Measurements from ENCODE around the gene SERF1B. TPM values are rescaled to one million over a fixed set of nuclear protein-coding genes. Genes with fewer than 3 reads are reported as not detected.
"Not testable (repeated sequence)": the region's sequence is repeated elsewhere in the genome, so short reads cannot be mapped to it uniquely, and the experiment has no call there.

The SERF1B gene
- total RNA-seq: 24.3 TPM

DNA sequence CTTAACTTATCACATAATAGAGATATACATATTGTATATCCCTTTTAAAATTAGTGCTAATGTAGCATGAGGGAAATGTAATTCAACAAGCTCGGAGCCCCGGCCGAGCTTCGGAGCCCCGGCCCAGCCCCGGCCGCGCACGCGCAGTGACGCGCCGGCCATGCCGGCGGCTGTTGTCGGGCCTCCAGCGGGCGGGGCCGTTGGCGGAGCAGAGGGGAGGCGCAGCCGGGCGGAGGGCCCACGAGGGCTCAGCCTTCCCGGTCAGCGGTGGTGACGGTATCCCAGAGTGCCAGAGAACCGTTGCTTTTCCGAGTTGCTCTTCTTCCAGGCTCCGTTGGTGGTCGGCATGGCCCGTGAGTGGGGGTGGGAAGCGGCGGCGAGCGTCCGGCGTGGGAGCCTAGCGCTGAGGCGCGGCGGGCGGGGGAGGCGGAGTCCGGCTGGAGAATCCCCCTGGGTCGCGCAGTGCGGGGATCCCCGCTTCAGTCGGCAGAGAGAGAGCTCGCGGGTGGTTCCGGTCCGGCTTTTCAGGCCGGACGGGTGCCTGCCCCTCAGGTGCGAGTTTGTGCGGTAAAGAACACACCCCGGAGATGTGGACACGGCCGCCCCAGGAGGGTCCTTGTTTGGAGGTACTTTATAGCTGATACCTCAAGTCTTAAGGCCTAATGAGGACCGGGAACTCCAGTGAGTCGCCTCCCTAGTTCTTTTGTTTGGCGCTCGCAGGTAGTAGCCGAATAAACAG is at the start of gene SERF1B:
Gene SERF1B (plus strand): TSS at position 146 of the 739 bp plus-strand sequence. CDS start 201 bp downstream, at position 347.
- not testable (repeated sequence) for DNase-seq

DNA sequence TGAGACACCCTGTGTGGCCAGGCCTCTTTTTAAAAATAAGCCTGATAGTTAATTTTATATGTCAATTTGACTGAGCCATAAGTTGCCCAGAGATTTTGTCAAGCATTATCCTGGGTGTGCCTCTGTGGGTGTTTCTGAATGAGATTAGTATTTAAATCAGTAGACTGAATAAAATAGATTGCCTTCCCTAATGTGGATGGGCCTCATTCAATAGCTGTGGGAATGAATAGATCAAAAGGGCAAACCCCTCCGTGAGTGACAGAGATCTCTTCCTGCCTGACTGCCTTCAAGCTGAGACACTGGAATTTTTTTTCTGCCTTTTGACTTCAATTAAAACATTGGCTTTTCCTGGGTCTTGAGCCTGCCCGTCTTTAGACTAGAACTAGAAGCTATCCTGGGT is 33.3 kb upstream of the SERF1B start:
- DNase-seq: not testable (repeated sequence)

DNA sequence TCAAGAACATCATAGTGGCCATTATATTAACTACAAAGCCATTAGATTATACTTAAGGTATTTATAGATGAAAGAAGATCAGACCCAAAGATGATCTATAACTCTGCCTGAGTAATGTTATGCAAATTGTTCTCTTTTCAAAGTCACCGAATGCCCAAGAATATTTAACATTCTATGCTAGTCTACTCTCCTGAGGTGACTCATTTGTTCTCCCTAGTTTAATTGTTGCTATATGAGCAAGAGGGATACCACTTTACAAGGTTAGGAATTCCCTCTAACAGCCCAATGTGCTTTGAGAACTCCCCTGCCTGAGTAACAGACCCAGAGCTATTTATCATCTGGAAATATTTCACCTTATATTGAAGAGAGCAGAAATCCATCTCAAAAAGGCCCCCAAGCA is 29.5 kb upstream of the SERF1B start:
- not testable (repeated sequence) for DNase-seq

DNA sequence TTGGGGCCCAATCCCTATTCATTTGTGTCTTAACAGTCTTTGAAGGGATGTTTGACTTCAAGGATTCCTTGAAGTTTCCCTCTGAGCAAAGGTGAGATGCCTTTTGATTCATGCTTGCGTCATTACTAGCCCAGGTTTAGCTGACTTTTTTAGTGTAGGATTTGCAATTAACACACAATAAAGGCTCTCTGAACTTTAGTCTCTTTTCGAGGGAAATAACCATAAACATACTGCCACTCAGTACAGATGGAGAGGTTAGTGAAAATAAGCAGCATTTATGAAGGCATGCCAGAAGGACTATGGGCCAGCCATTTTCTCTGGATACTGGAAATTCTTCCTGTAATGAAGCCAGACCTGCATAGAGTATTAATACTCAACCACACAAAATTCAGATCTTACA is 4.4 kb upstream of the SERF1B start:
- not testable (repeated sequence) for DNase-seq

DNA sequence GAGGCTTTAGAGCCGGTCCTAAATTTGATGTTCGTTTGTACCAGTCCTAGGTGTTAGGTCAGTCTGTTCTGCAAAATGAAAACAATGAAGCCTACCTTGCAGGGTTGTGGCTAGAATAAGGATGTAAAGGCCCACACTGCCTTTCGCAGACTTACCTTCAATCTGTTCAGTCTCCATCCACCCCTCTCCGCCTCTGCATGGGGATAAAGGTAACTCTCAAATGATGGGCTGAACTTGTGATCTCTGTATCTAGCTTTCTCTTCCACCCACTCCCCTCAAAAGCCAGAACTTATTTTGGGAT is 744 bp downstream of the SERF1B start:
- DNase-seq: not testable (repeated sequence)

DNA sequence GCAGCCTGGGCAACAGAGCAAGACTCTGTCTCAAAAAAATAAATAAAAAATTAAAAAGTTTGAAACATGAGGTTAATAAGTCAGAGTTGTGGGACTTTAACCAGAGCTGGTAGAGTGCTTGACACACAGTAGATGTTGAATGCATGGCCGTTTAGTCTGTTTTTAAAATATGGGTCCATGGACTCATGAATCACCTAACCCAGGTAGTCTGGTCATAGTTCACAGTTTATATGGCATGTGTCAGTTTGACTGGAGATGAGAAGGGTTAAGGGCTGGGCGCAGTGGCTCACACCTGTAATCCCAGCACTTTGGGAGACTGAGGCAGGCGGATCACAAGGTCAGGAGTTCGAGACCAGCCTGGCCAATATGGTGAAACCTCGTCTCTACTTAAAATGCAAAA is 6.2 kb downstream of the SERF1B start:
- DNase-seq: not testable (repeated sequence)

DNA sequence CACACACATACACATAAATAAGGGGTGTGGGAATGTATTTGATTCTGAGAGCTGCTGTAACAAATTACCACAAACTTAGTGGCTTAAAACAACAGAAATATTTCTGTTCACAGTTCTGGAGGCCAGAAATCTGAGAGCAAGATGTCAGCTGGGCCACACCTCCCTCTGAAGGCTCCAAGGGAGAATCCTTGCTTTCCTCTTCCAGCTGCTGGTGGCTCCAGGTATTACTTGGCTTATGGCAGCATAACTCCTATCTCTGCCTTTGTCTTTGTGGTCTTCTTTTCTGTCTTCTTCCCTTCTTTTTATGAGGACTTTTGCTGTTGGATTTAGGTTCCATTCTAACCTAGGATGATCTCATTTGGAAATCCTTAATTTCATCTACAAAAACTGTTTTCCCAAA is 16.4 kb downstream of the SERF1B start:
- DNase-seq: not testable (repeated sequence)

DNA sequence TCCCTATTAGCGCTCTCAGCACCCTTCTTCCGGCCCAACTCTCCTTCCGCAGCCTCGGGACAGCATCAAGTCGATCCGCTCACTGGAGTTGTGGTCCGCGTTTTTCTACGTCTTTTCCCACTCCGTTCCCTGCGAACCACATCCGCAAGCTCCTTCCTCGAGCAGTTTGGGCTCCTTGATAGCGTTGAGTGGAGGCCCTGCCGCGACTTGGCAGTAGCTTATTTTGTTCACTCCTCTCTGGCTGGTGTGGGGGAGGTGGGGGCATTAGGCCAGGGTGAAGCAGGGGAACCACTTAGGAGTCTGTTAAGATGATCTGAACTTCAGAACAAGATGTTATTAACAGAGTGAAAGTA is 24.7 kb downstream of the SERF1B start:
- DNase-seq: not testable (repeated sequence)

DNA sequence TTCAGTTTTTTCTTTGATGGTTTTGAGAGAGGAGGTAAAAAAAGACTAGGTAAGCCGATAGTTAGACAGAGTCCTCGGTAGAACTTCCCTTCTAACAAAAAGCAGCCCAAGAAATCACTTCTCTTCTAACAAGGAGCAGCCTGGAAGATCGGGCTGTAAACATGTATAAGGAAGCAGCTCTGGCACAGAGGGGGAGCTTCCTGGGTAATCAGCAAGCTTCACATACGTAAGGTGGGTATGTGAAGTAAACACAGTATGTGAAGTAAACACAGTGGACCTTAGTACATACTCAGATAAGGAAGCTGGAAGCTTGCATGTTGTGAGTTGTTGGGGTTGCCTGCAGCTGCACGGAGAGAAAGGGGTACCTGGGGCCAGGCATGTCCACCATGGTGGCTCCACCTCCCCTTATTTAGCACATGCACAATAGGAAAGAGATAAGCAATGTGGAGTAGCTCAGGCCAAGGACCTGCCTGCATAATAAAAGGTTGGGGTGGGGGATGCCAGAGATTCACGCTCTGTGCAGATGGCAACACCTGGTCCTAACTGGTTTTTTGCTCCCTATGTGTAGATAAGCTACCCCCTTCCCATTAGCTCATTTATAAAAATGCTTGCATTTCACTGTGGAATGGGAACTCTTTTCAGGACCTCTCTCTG is 31.4 kb downstream of the SERF1B start:
- DNase-seq: not testable (repeated sequence)

DNA sequence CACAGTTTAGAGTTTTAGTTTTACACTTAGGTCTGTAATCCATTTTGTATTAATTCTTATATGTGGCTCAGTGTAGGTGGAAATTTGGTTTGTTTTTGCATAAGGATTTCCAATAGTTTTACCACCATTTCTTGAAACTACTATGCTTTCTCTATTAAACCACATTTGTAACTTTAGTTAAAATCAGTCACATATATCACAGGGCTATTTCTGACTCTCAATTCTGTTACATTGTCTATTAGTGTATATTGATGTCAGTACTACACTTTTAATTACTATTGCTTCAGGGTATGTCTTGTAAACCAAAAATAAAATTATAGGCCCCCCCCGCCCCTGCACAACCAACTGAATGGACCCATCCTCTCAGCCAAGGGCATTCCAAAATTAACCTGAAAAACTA is 32.1 kb downstream of the SERF1B start:
- not testable (repeated sequence) for DNase-seq

DNA sequence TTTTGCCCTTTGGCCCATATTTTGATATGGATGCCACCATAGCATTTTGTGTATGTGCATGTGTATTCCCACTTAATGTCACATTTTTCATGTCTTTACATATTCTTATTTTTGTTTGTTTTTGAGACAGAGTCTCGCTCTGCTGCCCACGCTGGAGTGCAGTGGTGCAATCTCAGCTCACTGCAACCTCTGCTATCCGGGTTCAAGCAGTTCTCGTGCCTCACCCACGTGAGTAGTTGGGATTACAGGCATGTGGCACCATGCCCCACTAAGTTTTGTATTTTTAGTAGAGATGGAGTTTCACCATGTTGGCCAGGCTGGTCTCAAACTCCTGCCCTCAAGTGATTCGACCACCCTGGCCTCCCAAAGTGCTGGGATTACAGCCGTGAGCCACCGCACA is 52.6 kb downstream of the SERF1B start:
- DNase-seq: not testable (repeated sequence)

DNA sequence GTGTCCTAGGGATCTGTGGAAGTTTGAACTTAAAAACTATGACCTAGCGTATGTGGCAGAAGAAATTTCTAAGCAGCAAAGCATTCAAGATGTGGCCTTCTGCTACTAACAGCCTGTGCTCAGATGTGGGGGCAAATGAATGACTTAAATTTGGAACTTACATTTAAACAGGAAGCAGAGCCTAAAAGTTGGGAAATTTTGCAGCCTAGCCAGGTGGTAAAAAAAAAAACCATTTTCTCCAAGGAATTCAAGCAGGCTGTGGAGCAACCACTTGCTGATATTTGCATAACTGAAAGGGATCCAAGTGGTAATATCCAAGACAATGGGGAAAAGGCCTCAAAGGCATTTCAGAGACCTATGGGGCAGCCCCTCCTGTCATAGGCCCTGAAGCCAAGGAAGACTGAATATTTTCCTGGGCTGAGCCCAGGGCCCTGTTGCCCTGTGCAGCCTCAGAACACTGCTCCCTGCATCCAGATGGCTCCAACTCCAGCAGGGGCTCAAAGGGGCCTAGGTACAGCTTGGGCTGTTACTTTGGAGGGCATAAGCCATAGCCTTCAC is 63.9 kb downstream of the SERF1B start:
- not testable (repeated sequence) for DNase-seq

DNA sequence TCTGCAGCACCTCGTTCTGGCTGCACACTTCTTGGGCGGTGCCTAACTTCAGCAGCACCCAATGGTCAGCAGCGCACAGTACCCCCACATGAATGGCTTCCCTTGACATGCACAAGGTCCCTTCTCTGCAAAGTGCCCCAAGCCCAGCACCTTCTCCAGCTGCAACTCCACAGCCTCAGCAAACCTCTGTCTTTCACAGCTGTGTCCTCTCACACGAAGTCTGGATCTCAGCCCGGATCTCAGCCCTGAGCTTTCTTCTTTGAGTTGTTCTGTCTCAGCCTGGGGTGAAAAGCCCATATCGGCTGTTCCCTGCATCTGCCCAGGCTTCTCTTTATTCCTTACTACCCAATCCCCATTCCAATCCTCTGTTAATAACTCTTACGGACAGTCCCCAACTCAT is 66.7 kb downstream of the SERF1B start:
- DNase-seq: not testable (repeated sequence)

Small RNA genes lying within 50 kb of the gene (small RNA-seq; reads per million reads assigned to genes)
- gene CDH12P2 (ENCODE audit: low replicate concordance): not detected

Other genes starting within 250 kb of the SERF1B start
- gene SMN2, start 24.4 kb downstream of the SERF1B start, total RNA-seq: 27.3 TPM

Measured in skin of body (tissue), 3 donors.